ENCODE data around the gene CASR.
A peak's percentile ranks its signal among the peaks of the same experiment; 100 is the strongest.

Gene CASR

DNA sequence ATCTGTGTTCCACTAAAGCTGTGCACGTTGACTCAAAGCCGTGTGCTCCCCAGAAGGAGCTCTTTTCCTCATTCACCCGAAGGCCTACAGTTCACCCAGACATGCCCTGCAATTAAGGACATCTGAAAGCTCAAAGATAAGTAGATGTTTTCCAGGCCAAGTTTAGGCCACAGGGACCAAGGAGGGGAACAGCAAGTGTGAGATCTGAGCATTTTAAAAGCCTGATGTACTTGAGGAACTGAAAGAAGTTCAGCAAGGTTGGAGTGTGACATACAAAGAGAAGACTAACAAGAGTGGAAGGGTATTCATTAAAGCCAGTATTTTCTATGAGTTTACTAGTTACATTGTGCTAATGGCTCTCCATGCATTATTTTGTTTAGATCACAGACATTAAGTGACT lies 68.0 kb downstream of the CASR start:
- intact Hi-C loops (cut with DNase I), result loop anchor here (10.0 kb wide), 1 partner anchor 697 kb away; no protein-coding TSS in a partner anchor
- DNase-seq, result no peak

DNA sequence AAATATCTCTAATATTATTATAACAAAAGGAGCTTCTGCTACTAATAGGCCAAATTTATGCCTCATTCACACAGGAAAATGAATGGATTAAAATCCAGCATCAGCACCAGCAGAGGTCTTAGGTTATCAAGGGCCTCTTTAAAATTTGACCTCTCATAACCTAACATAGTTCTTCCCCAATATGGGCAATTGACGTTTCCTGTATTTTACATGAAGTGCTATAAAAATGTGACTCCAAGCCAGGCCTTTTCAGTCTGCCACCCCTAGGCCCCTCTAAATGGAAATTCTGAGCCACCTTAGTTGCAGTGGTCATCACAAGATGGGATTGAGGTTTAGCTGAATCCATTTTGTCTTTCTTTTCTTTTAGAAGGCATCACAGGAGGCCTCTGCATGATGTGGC lies 70.1 kb downstream of the CASR start:
- intact Hi-C loops (cut with DNase I), result loop anchor here (10.0 kb wide), 1 partner anchor 699 kb away; no protein-coding TSS in a partner anchor
- DNase-seq, result no peak

DNA sequence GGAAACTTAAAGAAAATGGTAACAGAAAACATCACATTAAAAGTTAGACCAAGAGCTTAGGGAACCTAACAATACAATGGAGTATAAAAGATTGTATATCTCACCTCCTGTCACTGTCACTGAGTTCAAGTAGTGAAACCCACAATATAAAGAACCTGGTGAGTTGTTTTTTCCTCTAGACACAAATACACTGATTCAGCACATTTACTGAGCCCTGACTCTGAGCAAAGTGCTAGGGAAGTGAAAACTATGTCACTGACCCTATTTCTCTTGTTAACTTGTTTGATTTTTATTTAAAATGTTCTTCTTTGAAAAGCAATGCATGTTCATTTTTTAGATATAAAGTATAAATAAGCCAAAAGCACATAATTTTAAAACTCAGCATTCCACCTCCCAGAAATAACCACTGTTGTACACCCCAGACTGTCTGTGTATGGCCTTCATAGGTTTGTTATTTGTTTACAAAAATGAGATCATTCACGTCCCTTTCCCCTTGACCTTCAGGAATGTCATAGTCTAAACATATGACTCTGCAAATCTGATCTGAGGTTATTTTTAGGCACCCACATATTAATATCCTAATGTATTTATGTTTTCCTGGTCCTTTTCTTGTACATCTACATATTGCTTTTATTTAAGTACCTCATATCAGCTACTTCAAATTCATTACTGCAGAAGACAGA lies 72.4 kb downstream of the CASR start:
- intact Hi-C loops (cut with DNase I), result loop anchor here (10.0 kb wide), 1 partner anchor 701 kb away; no protein-coding TSS in a partner anchor
- no peak for DNase-seq

DNA sequence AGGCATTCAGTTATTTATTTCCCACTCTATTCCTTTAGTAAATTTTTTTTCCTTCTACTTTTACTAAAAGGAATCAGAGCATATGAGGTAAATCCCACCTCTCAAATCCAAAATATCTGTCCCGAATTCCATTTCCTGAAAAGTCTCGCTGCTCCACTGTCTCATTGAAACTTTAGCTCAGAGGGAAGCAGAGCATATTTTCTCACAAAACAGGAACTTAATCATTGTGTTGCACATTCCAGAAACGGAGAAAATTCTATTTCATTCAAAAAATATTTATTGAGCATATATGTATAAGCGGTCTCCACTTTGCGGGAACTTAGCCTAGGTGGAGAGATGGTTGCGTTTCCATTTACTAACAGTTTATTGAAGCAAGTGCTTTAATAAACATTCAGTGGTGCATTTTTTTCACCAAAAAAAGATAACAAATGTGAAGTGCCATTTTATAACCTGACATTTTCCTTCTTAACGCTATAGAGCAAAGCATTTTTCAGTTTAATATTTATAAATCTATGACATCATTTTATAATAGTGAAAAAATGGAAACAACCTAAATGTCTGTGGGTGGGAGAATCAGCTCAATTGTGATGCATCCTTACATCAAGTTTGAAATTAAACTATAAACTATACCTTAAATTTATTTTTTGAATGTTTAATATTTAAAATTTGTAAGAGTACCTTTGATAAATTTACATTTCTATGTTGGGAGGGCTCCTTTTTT lies 74.3 kb downstream of the CASR start:
- DNase-seq, result no peak
- intact Hi-C loops (cut with DNase I), result loop anchor here (10.0 kb wide), 1 partner anchor 703 kb away; no protein-coding TSS in a partner anchor

DNA sequence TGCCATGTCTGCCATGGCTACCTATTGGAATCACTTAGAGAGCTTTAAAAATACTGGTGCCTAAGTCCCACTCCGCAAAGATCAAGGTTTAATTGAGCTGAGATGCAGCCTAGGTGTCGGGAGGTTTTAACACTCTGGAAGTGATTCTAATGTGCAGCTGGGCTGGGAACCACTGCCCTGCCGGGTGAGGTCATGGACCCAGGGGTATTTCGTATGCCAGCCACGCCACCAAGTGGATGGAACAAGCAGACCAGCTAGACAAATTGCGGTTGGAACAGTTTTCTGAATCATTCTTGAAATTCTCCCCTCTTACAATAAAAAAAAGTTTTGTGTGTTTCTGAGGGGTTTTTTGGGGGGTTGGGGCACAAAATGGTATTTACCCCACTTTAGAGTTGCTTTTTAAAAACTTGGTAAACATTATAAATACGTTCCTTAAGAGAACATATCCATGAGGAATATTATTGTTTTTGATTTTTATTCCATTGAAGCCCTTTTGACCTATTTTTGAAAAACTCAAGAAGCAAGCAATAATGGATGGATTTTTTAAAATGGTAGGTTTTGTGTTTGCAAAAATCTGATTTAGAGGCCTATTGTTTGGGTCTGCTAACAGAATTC lies 75.4 kb downstream of the CASR start:
- intact Hi-C loops (cut with DNase I), result loop anchor here (10.0 kb wide), 1 partner anchor 704 kb away; no protein-coding TSS in a partner anchor
- peak; percentile 21 to 80 (median 58) for DNase-seq

DNA sequence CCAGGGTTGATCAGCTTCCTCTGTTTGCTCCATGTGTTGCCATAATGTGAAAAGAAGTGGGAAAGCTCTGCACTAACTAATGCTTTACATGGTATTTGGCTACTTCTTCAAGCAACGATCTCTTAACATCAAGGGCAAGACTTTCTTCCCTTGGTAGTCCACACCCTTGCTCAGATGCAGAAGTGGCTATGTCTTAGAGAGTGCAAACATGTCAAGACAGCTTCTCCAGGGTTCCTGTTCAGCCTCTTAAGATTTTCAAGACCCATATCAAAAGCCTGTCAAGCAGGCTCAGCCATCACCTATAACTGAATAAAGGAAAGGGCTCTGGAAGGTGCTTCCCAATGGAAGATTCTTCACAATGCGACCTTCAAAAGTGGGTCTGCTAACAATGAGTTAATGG lies 76.7 kb downstream of the CASR start:
- no peak for DNase-seq
- intact Hi-C loops (cut with DNase I), result no loop called here

DNA sequence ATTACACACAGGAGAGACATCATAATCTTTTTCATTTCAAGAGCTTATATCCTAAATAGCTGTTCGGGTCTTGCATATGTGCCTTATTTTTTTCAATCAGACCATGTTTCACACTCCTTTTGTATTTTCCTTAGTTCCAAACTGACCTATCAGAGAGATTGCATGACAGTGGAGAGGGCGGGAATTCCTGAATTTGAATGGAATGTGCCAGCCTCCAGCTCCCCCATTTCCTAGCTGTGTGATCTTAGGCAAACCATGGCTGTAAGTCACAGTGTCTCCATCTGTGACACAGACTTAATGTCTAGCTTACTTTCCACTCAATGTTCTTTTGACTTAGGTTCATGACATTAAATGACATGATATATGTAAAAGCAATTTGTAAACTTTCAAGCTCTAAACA lies 79.6 kb downstream of the CASR start:
- DNase-seq, result no peak
- intact Hi-C loops (cut with DNase I), result no loop called here

DNA sequence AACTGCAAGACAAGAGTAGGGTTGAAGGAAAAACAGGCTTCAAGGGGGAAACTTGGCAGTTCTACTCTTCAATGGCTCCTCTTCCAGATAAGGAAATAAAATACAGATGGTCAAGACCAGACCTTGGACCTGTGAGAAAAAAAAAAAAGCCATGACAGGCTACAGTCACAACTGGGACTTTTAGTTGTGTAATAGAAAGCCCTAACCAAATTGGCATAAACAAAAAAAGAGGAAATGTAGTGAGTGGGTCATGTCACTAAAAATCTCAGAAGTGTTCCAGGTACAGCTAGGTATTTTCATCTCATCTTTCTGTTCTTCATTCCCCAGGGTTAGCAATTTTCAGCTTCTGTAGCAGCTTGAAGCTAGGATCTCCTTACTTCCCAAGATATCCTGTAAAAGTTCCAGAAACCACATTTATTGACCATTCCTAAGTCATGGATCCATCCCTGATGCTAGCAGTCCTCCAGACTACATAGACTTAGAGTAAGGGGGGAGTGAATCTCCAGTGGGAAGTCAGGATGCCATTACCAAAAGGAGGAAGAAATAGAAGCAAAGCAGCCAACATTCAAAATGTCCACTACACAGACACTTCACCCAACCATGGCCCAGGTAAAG lies 80.6 kb downstream of the CASR start:
- DNase-seq, result no peak
- intact Hi-C loops (cut with DNase I), result no loop called here

DNA sequence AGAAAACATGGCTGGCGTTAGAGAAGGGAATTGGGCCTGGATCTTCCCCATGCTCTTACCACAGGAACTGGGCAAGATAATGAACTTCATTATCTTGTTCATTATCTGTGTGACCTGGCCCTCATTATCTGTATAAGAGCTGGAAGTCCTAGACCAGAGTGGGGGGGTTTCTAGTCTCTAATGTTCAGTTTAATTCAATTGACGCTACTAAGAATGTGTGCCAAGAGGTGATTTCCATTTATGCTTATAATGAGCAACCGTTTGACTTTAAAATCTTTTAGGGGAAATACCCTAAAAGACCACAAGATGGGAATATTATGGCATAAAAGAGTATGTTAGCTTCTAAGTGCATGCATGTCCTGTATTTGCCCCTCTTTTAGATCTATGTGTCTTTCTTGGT lies 82.5 kb downstream of the CASR start:
- DNase-seq, result no peak
- intact Hi-C loops (cut with DNase I), result no loop called here

DNA sequence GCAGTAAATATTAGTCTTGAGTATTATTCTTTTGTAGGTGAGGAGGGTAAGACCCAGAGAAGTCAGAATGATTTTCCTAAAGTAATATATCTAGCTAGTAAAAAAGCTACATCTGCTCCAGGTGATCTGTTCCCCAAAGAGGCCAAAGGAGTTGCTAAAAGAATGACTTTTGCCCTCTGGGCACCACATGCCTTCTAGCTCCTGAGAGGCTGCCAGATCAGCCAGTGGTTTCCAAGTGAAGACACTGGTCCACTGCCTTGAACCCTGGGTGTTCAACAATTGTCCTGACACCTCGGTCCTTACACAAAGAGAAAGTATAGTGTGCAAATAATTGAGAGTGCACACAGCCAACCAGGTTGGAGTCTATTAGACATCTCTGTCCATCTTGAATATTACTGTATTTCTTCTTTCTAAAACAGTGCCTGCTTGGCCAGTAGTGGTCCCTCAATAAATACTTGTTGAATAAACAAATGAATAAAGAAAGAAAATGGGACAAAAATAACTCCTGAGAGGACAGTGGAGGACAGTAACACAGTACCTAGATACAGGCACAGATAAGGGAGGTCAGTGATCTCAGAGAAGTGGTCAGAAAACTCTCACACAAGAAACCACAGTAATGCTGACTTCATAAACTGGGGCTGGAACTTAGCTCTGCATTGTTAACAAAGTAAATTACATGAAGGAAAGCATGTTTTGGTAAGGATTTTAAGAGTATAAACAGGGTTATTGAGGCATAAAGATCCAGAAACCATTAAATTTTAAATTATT lies 85.0 kb downstream of the CASR start:
- intact Hi-C loops (cut with DNase I), result no loop called here
- DNase-seq, result no peak

DNA sequence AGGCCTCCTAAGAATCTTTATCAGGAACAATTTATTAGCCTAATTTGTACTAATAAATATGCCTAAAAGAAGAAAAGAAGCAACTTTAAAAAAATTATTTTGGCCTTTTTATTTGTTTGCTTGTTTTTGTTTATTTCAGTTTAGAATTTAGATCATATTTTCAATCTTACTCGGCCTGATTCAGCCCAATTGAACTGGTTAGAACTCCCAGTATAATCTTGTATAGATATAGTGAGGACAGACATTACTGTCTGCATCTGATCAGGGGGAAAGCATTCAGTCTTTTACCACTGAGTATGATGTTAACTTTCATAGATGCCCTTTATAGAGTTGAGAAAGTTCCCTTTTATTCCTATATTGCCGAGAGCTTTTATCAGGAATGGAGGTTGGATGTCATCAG lies 85.6 kb downstream of the CASR start:
- intact Hi-C loops (cut with DNase I), result no loop called here

DNA sequence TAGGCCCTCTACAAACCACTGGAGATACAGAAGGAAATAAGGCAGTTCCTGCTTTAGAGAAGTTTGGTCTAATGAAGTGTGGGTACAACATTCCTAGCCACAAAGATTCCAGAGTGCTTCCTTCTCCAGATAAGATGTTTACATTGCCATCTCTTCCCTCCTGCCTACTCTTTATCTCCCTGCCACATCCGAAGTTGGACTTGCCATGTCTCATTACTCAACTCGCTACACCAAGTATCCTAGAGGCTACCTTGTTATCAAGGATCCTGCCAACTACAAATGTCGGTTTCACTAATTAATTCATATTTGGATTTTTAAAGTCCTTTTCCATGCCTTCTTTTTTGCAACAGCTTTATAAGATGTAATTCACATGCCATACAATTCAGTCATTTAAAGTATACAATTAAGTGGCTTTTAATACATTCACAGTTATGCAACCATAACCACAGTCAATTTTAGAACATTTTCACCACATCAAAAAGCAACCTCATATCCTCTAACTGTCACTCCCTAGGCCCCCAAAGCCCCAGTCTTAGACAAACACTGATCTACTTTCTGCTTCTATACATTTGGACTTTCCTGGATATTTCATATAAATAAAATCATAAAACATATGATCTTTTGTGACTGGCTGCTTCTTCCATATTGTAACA lies 87.9 kb downstream of the CASR start:
- DNase-seq, result no peak
- intact Hi-C loops (cut with DNase I), result no loop called here

More for the DNA sequence above, 85.6 kb downstream of the CASR start:
- no peak for DNase-seq

DNA sequence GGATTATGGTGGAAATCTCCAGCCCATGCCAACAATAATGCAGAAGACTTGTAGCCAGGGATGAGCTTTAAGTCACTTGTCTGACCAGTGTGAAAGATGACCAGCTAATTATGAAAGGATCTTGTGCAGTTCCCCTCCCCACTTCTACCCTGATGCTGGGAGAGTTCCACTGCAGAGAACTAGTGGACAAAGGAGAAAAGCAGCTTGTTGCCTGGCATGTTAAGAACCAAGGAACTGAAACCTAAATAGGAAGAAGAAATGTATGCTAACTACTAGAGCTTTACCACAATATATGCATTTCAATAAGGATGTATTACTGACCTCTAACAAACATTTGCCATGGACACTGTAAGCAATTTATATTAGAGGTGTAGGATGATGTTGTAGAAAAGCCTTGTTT lies 89.4 kb downstream of the CASR start:
- intact Hi-C loops (cut with DNase I), result no loop called here
- DNase-seq, result no peak

DNA sequence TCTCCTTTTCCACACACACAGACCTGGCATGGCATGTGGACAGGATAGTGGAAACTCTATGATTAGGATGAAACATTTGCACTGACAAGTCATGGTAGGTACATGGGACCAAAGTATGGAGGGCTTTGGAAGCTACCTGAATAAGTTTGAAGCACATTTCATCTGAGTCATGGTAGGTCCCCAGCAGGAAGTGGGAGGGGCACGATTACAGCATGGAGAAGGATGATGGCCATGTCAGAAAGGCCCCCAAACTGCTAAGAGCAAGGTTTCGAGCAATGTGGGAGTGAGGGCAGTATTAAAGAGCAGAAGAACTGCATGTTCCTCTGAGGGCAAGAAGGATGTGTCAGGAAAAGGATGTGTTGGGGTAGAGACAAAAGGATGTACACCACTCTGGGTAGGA lies 90.0 kb downstream of the CASR start:
- DNase-seq, result no peak
- intact Hi-C loops (cut with DNase I), result no loop called here

DNA sequence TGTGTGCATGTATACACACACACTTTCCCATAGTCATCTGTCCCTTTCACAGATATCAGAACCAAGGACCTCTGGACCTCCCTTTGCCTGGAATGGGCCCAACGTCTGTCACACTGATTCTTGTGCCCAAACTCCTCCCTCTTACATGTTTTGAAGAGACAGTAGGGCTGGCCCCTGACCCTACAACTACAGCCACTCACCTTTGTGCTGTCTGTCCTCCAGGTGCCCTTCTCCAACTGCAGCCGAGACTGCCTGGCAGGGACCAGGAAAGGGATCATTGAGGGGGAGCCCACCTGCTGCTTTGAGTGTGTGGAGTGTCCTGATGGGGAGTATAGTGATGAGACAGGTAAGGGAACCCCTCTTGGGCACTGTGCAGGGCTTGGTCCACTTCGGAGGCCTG lies 98.4 kb downstream of the CASR start:
- no peak for DNase-seq
- intact Hi-C loops (cut with DNase I), result no loop called here

DNA sequence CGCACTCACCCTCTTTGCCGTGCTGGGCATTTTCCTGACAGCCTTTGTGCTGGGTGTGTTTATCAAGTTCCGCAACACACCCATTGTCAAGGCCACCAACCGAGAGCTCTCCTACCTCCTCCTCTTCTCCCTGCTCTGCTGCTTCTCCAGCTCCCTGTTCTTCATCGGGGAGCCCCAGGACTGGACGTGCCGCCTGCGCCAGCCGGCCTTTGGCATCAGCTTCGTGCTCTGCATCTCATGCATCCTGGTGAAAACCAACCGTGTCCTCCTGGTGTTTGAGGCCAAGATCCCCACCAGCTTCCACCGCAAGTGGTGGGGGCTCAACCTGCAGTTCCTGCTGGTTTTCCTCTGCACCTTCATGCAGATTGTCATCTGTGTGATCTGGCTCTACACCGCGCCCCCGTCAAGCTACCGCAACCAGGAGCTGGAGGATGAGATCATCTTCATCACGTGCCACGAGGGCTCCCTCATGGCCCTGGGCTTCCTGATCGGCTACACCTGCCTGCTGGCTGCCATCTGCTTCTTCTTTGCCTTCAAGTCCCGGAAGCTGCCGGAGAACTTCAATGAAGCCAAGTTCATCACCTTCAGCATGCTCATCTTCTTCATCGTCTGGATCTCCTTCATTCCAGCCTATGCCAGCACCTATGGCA lies 100.5 kb downstream of the CASR start:
- DNase-seq, result no peak

DNA sequence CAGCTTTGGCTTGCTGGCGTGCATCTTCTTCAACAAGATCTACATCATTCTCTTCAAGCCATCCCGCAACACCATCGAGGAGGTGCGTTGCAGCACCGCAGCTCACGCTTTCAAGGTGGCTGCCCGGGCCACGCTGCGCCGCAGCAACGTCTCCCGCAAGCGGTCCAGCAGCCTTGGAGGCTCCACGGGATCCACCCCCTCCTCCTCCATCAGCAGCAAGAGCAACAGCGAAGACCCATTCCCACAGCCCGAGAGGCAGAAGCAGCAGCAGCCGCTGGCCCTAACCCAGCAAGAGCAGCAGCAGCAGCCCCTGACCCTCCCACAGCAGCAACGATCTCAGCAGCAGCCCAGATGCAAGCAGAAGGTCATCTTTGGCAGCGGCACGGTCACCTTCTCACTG lies 101.0 kb downstream of the CASR start:
- intact Hi-C loops (cut with DNase I), result no loop called here
- no peak for DNase-seq

More for the DNA sequence above, 100.5 kb downstream of the CASR start:
- intact Hi-C loops (cut with DNase I), result no loop called here

DNA sequence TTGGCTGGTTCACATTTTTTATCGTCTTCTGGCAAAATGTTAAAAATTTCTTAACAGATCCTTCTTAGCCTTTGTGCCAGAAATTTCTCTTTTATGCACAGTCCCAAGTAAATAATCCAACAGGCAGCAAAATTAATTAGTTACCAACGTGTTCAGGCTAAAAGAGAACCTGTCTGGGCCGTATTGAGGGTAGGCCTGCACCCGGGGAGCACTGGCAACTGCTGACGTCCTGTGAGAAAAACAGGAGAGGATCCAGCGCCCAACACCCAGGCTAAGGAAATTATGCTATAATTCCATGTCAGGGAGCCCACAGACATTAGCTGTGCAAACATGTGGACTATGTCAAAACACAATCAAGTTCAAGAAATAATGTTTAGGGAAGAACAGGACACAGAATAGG lies 110.9 kb downstream of the CASR start:
- intact Hi-C loops (cut with DNase I), result no loop called here
- DNase-seq, result no peak
